Mesenchymal stem cell (in vitro differentiated cells and primary cell): ENCODE data around the gene ZBTB16.

Experiments
- DNase-seq: peaks from one replicate; pipeline ENCODE4 v3.0.0-alpha.2; 2013
- H2AFZ ChIP-seq: one replicate; pipeline ENCODE4 v1.6.1; 2013; ENCODE audit warnings: low read depth, mild to moderate bottlenecking, control low read depth, inconsistent platforms, low read length, moderate library complexity
- H2AK5ac ChIP-seq: 2 replicates; pipeline ENCODE4 v1.6.1; 2013; ENCODE audit warnings: low read length, moderate library complexity, mild to moderate bottlenecking, inconsistent platforms; ENCODE audit not compliant: severe bottlenecking
- H2BK120ac ChIP-seq: one replicate; pipeline ENCODE4 v1.6.1; 2013; ENCODE audit warnings: low read depth, mild to moderate bottlenecking, inconsistent platforms, low read length, moderate library complexity
- H2BK12ac ChIP-seq, 2 experiments: one replicate each; pipeline ENCODE4 v1.6.1; 2013; ENCODE audit warnings: inconsistent platforms in 2 of 2, low read length in 2 of 2, mild to moderate bottlenecking in 2 of 2, moderate library complexity in 2 of 2, control low read depth in 1 of 2
- H2BK15ac ChIP-seq: one replicate; pipeline ENCODE4 v1.6.1; 2013; ENCODE audit warnings: mild to moderate bottlenecking, low read depth, inconsistent platforms; ENCODE audit not compliant: poor library complexity, severe bottlenecking
- H2BK5ac ChIP-seq: 2 replicates; pipeline ENCODE4 v1.6.1; 2013; ENCODE audit warnings: low read depth, mild to moderate bottlenecking, low read length, control low read depth, inconsistent platforms; ENCODE audit not compliant: poor library complexity, severe bottlenecking
- H3K14ac ChIP-seq, 2 experiments: one replicate each; pipeline ENCODE4 v1.6.1; 2013; ENCODE audit warnings: inconsistent platforms in 2 of 2, low read length in 2 of 2, control low read depth in 1 of 2, mild to moderate bottlenecking in 1 of 2, moderate library complexity in 1 of 2
- H3K18ac ChIP-seq, 2 experiments: one replicate each; pipeline ENCODE4 v1.6.1; 2013; ENCODE audit warnings: inconsistent platforms in 2 of 2, low read length in 2 of 2, control low read depth in 1 of 2, low read depth in 1 of 2, mild to moderate bottlenecking in 1 of 2
- H3K23ac ChIP-seq, 2 experiments: one replicate each; pipeline ENCODE4 v1.6.1; 2013; ENCODE audit warnings: inconsistent platforms in 2 of 2, low read length in 2 of 2, mild to moderate bottlenecking in 2 of 2, moderate library complexity in 2 of 2, control low read depth in 1 of 2
- H3K27ac ChIP-seq: 2 replicates; pipeline ENCODE4 v1.5.1; 2013; ENCODE audit warnings: mild to moderate bottlenecking, moderate library complexity, low read length, control low read depth, inconsistent platforms; ENCODE audit not compliant: poor library complexity, severe bottlenecking
- H3K27me3 ChIP-seq, 2 experiments: 2 replicates each; pipeline versions ENCODE4 v1.6.1 to v1.7.0; 2013; ENCODE audit warnings: low read length in 2 of 2, mild to moderate bottlenecking in 2 of 2, moderate library complexity in 2 of 2, control low read depth in 1 of 2, inconsistent platforms in 1 of 2; ENCODE audit not compliant: control insufficient read depth in 1 of 2, insufficient read depth in 1 of 2
- H3K36me3 ChIP-seq, 2 experiments: 2 replicates each; pipeline versions ENCODE4 v1.6.1 to v1.7.0; 2013; ENCODE audit warnings: low read length in 2 of 2, control low read depth in 1 of 2, inconsistent platforms in 1 of 2, low read depth in 1 of 2, mild to moderate bottlenecking in 1 of 2; ENCODE audit not compliant: insufficient read depth in 2 of 2, control insufficient read depth in 1 of 2
- H3K4ac ChIP-seq, 2 experiments: one replicate each; pipeline ENCODE4 v1.6.1; 2013; ENCODE audit warnings: inconsistent platforms in 2 of 2, low read length in 2 of 2, mild to moderate bottlenecking in 2 of 2, moderate library complexity in 2 of 2, control low read depth in 1 of 2, low read depth in 1 of 2
- H3K4me1 ChIP-seq: 2 replicates; pipeline ENCODE4 v1.6.1; 2013; ENCODE audit warnings: low read depth, low read length, control low read depth; ENCODE audit not compliant: control insufficient read depth, insufficient read depth
- H3K4me2 ChIP-seq: 2 replicates; pipeline ENCODE4 v1.6.1; 2013; ENCODE audit warnings: low read length, mild to moderate bottlenecking, inconsistent platforms; ENCODE audit not compliant: poor library complexity, severe bottlenecking
- H3K4me3 ChIP-seq, 2 experiments: 2 replicates each; pipeline versions ENCODE4 v1.5.1 to v1.7.0; 2013; ENCODE audit warnings: low read length in 2 of 2, mild to moderate bottlenecking in 2 of 2, control low read depth in 1 of 2, low read depth in 1 of 2; ENCODE audit not compliant: insufficient read depth in 1 of 2
- H3K79me1 ChIP-seq: replicated peaks from 2 replicates; pipeline ENCODE4 v1.6.1; 2013; ENCODE audit warnings: mild to moderate bottlenecking, control low read depth, low read length, inconsistent platforms; ENCODE audit not compliant: poor library complexity, severe bottlenecking
- H3K9ac ChIP-seq: 2 replicates; pipeline ENCODE4 v1.7.0; 2013; ENCODE audit warnings: mild to moderate bottlenecking, low read length, moderate library complexity
- H3K9me3 ChIP-seq: 2 replicates; pipeline ENCODE4 v1.7.0; 2013; ENCODE audit warnings: mild to moderate bottlenecking, low read length; ENCODE audit not compliant: control insufficient read depth
- H4K8ac ChIP-seq: one replicate; pipeline ENCODE4 v1.6.1; 2013; ENCODE audit warnings: inconsistent platforms, mild to moderate bottlenecking, low read length, moderate library complexity
- H4K91ac ChIP-seq: one replicate; pipeline ENCODE4 v1.6.1; 2013; ENCODE audit warnings: mild to moderate bottlenecking, low read length, inconsistent platforms
- WGBS: methylation state at CpG from one replicate; pipeline ENCODE4 v1.1.7; 2013; ENCODE audit warnings: mixed read lengths; 5-methylcytosine and 5-hydroxymethylcytosine counted together

ZBTB16 gene

DNA sequence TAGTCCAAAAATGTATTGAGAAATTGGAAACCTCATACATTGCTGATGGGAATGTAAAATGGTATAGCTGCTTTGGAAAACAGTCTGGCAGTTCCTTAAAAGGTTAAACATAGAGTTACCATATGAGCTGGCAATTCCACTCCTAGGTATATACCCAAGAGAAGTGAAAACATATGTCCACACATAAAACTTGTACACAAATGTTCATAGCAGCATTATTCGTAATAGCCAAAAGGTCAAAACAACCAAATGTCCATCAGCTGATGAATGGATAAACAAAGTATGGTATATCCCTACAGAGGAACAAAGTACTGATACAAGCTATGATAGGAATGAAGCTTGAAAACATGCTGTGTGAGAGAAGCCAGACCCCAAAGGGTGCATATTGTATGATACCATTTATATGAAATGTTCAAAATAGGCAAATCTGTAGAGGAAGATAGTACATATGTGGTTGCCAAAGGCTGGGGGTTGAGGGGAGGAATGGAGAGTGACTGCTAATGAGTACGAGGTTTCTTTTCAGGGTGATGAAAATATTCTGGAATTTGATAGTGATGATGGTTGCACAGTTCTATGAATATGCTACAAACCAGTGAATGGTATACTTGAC is 85.8 kb downstream of the ZBTB16 start:
- H3K9ac ChIP-seq, result no peak overlapping the region
- H3K27me3 ChIP-seq, result peaks cover 23 to 57% of the 10 kb centered on the region in 2 experiments
- no peak overlapping the region for H3K4me3 ChIP-seq
- no peak overlapping the region for H3K18ac ChIP-seq
- no peak overlapping the region for H2AFZ ChIP-seq
- no peak overlapping the region for H3K27ac ChIP-seq
- no peak overlapping the region for H3K14ac ChIP-seq
- no peak overlapping the region for H2AK5ac ChIP-seq
- no peaks in the 10 kb centered on the region for H3K79me1 ChIP-seq
- H4K8ac ChIP-seq, result no peak overlapping the region
- no peak overlapping the region for H3K4me2 ChIP-seq
- H4K91ac ChIP-seq, result no peak overlapping the region
- no peak overlapping the region for H2BK12ac ChIP-seq
- no peak overlapping the region for H3K23ac ChIP-seq
- no peak overlapping the region for H2BK15ac ChIP-seq
- H2BK120ac ChIP-seq, result no peak overlapping the region
- no peak for DNase-seq
- no peak overlapping the region for H2BK5ac ChIP-seq
- H3K4ac ChIP-seq, result no peak overlapping the region
- H3K36me3 ChIP-seq, result no peaks in the 10 kb centered on the region
- no peaks in the 10 kb centered on the region for H3K4me1 ChIP-seq
- WGBS, result 91% methylated on average over 1 of the region's 2 CpGs
- no peaks in the 10 kb centered on the region for H3K9me3 ChIP-seq

- no peak overlapping the region for H2AK5ac ChIP-seq
- no peak overlapping the region for H3K9ac ChIP-seq
- H4K91ac ChIP-seq, result no peak overlapping the region
- H3K27me3 ChIP-seq, result peaks cover 23 to 63% of the 10 kb centered on the region in 2 experiments
- H3K79me1 ChIP-seq, result no peaks in the 10 kb centered on the region
- no peak overlapping the region for H3K27ac ChIP-seq
- H3K18ac ChIP-seq, result no peak overlapping the region
- no peak overlapping the region for H2BK5ac ChIP-seq
- H3K4me1 ChIP-seq, result no peaks in the 10 kb centered on the region
- H3K36me3 ChIP-seq, result no peaks in the 10 kb centered on the region
- H3K4ac ChIP-seq, result no peak overlapping the region
- H3K4me3 ChIP-seq, result no peak overlapping the region
- H2BK12ac ChIP-seq, result no peak overlapping the region
- H2AFZ ChIP-seq, result no peak overlapping the region
- no peak overlapping the region for H2BK15ac ChIP-seq
- DNase-seq, result no peak
- H3K4me2 ChIP-seq, result no peak overlapping the region
- no peaks in the 10 kb centered on the region for H3K9me3 ChIP-seq
- H3K23ac ChIP-seq, result no peak overlapping the region
- WGBS, result 78% methylated on average over 3 of the region's 5 CpGs
- no peak overlapping the region for H2BK120ac ChIP-seq
- no peak overlapping the region for H3K14ac ChIP-seq
- H4K8ac ChIP-seq, result no peak overlapping the region
Observed at GRCh38 chr11:114147375-114148012, 88.0 kb downstream of the ZBTB16 start.

- no peak overlapping the region for H3K4me3 ChIP-seq
- no peak overlapping the region for H2BK120ac ChIP-seq
- 47% methylated on average over 5 of the region's 5 CpGs for WGBS
- peak overlapping the region in 1 of 2 experiments; percentile 70 for H2BK12ac ChIP-seq
- H3K27ac ChIP-seq, result no peak overlapping the region
- H3K14ac ChIP-seq, result no peak overlapping the region
- no peaks in the 10 kb centered on the region for H3K4me1 ChIP-seq
- peak; percentile 38 for DNase-seq
- no peak overlapping the region for H4K8ac ChIP-seq
- H3K4me2 ChIP-seq, result no peak overlapping the region
- H3K18ac ChIP-seq, result peak overlapping the region in 1 of 2 experiments; percentile 52
- no peak overlapping the region for H4K91ac ChIP-seq
- no peak overlapping the region for H2AK5ac ChIP-seq
- H3K4ac ChIP-seq, result no peak overlapping the region
- H3K79me1 ChIP-seq, result no peaks in the 10 kb centered on the region
- no peak overlapping the region for H2BK15ac ChIP-seq
- no peak overlapping the region for H2BK5ac ChIP-seq
- no peak overlapping the region for H3K23ac ChIP-seq
- no peaks in the 10 kb centered on the region for H3K9me3 ChIP-seq
- H2AFZ ChIP-seq, result no peak overlapping the region
- no peaks in the 10 kb centered on the region for H3K36me3 ChIP-seq
- no peak overlapping the region for H3K9ac ChIP-seq
- H3K27me3 ChIP-seq, result peaks cover 24 to 68% of the 10 kb centered on the region in 2 experiments
Observed at GRCh38 chr11:114148013-114148382, 88.5 kb downstream of the ZBTB16 start.

- H3K23ac ChIP-seq, result no peak overlapping the region
- no peak overlapping the region for H3K4ac ChIP-seq
- no peaks in the 10 kb centered on the region for H3K4me1 ChIP-seq
- H2BK15ac ChIP-seq, result no peak overlapping the region
- H2BK12ac ChIP-seq, result peak overlapping the region; percentile 18 to 34
- H4K8ac ChIP-seq, result no peak overlapping the region
- H3K18ac ChIP-seq, result no peak overlapping the region
- H3K27ac ChIP-seq, result no peak overlapping the region
- peak; percentile 54 for DNase-seq
- no peak overlapping the region for H3K4me2 ChIP-seq
- no peak overlapping the region for H4K91ac ChIP-seq
- H3K36me3 ChIP-seq, result no peaks in the 10 kb centered on the region
- no peak overlapping the region for H2BK120ac ChIP-seq
- no peak overlapping the region for H2BK5ac ChIP-seq
- H3K79me1 ChIP-seq, result no peaks in the 10 kb centered on the region
- no peaks in the 10 kb centered on the region for H3K9me3 ChIP-seq
- H2AFZ ChIP-seq, result no peak overlapping the region
- H3K9ac ChIP-seq, result no peak overlapping the region
- peaks cover 33 to 67% of the 10 kb centered on the region in 2 experiments for H3K27me3 ChIP-seq
- H3K14ac ChIP-seq, result no peak overlapping the region
- WGBS, result 100% methylated on average over 1 of the region's 3 CpGs
- H2AK5ac ChIP-seq, result no peak overlapping the region
- no peak overlapping the region for H3K4me3 ChIP-seq
Observed at GRCh38 chr11:114149689-114150407, 90.3 kb downstream of the ZBTB16 start.
